WI38 (cell line): ENCODE data around the gene CCDC192.

Experiments used
- H3K4me3 ChIP-seq: 2 replicates; pipeline ENCODE4 v1.5.1; 2011; ENCODE audit warnings: low read depth, mild to moderate bottlenecking, control low read depth, low read length
- TF ChIP-seq, protein P1 (sequence below): IDR thresholded peaks from 2 replicates; pipeline ENCODE4 v1.5.1; 2012; ENCODE audit warnings: low read depth, mild to moderate bottlenecking, control low read depth, low read length

CCDC192 gene

DNA sequence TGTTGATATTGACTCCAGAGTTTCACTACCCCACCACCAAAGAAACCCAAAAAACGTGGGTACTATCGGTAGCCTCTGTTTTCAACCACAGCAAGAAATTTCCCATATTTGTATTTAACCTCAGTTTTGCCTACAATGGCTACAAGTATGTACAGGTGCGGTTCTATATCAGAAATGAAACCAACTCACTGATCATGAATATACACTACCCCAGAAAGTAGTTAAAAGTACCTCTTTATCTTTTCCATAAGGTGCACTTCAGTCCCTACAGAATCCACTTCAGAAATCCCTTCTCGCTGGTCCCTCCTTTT, 239.8 kb downstream of the CCDC192 start:
- TF ChIP-seq, protein P1, sequence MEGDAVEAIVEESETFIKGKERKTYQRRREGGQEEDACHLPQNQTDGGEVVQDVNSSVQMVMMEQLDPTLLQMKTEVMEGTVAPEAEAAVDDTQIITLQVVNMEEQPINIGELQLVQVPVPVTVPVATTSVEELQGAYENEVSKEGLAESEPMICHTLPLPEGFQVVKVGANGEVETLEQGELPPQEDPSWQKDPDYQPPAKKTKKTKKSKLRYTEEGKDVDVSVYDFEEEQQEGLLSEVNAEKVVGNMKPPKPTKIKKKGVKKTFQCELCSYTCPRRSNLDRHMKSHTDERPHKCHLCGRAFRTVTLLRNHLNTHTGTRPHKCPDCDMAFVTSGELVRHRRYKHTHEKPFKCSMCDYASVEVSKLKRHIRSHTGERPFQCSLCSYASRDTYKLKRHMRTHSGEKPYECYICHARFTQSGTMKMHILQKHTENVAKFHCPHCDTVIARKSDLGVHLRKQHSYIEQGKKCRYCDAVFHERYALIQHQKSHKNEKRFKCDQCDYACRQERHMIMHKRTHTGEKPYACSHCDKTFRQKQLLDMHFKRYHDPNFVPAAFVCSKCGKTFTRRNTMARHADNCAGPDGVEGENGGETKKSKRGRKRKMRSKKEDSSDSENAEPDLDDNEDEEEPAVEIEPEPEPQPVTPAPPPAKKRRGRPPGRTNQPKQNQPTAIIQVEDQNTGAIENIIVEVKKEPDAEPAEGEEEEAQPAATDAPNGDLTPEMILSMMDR, result no peak
- no peak overlapping the region for H3K4me3 ChIP-seq

DNA sequence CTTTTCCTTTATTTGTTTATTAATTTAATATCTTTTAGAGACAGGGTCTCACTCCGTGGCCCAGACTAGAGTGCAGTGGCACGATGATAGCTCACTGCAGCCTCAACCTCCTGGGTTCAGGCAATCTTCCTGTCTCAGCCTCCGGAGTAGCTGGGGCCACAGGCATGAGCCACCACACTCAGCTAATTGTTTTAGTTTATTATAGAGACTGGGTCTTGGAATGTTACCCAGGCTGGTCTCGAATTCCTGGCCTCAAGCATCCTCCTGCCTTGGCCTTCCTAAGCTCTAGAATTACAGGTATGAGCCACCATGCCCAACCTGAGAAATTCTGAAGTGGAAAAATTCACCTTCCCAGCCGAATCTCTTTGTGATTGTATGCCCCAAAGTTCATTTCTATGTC, 240.9 kb downstream of the CCDC192 start:
- TF ChIP-seq, protein P1, result no peak
- H3K4me3 ChIP-seq, result no peak overlapping the region

DNA sequence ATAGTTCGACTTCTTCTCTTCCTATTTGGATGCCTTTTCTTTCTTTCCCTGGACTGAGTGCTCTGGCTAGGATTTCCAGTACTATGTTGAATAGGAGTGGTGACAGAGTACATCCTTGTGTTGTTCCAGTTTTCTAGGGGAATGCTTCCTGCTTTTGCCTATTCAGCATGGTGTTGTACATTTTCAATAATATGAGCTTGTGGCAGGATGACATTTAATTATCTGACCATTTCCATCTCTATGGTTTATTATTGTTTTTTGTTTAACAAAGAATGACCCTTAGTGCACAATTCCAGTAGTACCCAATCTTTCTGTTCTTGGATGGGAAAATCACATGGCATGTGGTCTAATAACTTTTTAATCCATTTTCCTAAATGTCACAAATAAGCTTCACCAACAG, 244.8 kb downstream of the CCDC192 start:
- no peak overlapping the region for H3K4me3 ChIP-seq
- TF ChIP-seq, protein P1, result no peak

DNA sequence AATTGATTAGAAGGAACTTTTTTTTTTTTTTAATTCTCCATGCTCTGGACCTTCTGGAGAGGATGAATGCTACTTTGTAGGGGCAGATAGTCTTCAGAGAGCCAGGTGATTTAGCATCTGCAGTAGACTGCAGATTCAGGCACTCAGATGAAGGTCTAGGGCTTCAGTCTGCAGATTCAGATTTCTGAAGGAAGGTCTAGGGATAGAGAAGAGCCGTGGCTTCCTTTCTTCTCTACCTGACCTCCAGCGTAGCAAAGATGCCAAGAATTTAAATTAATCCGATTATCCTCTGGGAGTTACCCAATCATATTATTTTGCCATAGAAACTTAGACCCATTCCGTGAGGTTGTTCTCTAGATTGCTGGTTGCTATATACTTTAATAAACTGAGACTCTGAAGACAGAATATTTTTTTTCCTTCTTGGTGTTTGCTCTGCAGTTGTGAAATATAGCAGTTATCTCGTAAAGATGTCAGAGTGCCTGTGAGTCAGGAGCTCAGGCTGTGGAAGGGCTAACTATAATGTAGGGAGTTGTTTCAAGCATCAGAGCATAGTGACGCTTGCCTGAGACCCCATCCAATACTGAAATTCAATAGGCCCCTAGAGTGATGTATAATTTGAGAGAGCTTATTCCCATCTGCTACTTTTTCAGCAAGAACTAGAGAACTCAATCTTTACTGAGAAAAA, 247.7 kb downstream of the CCDC192 start:
- TF ChIP-seq, protein P1, result no peak
- H3K4me3 ChIP-seq, result no peak overlapping the region

DNA sequence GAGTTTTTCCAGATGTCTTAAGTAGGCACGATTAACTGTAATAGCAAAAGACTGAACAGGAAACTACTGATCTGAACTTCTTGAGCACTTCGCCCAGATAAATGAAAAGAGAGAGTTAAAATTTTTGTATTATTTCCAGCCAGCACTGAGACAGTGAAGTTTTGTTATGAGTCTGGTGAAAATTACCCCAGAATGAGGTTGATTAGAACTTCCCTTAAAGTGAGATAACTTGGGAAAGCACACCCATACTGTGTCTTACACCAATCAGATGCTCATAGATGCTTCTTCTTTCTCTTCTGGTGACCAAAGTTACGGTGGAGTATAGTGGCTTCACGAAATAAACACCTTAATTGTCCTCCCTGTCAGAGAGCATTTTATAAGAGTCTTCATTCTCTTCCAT, 248.6 kb downstream of the CCDC192 start:
- TF ChIP-seq, protein P1, result no peak
- no peak overlapping the region for H3K4me3 ChIP-seq

DNA sequence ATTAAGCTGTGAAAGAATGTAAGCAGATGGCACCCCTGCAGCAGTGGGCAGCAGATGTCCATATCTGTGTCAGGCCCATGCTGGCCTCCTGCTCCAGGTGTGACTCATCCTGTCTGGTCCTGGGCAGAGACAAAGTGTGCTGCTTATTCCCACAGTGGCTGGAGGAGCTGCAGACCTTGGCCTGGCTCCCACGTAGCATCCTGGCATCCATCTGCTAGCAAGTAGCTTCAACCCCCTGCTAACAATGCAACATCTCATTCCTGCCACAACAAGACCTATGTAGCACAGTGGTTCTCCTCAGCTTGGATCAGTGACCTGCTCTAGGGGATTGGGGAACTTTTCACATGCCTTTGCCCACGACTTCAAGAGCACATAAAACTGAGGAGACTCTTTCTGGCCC, 254.0 kb downstream of the CCDC192 start:
- no peak overlapping the region for H3K4me3 ChIP-seq
- TF ChIP-seq, protein P1, result no peak

DNA sequence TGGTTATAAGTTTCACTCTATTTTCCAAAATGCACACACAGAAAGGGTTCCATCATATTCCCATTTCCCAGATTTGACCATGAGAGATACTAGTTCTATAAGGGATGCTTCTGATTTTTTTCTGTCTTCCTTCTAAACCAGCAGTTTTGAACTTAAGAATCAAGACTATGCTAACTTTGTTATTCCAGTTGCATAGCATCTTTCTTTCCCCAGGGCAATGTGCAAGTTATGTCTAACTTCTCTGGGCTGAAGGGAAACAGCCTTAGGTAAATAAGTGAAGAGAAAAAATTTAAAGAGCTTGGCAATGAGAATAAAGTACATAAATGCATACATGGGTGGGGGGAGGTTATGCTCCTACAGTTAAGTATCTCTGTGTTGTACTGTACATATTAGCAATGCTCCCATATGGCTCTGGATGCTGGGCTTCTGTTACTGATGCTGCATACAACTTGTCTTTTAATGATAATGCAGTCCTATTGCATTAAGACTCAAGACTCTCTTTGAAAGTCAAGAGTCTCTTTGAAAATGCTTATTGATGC, 254.6 kb downstream of the CCDC192 start:
- TF ChIP-seq, protein P1, result no peak
- no peak overlapping the region for H3K4me3 ChIP-seq
